NB4 (cell line): Measurements from ENCODE around the gene SYNJ1.

Experiments
- DNase-seq: peaks from one replicate; pipeline ENCODE4 v3.0.0; 2010; ENCODE audit warnings: low read depth
- H3K4me3 ChIP-seq: one replicate; pipeline ENCODE4 v1.5.1; 2011; ENCODE audit warnings: mild to moderate bottlenecking, low read depth, low read length, moderate library complexity
- CTCF ChIP-seq: IDR thresholded peaks from one replicate; pipeline ENCODE4 v1.5.1; 2012; ENCODE audit warnings: low read depth, low read length
- MAX ChIP-seq: IDR thresholded peaks from 2 replicates; pipeline ENCODE4 v1.6.1; 2011; ENCODE audit warnings: low read depth, low read length
- MYC ChIP-seq: IDR thresholded peaks from 2 replicates; pipeline ENCODE4 v1.6.1; 2011; ENCODE audit warnings: low read depth, low read length
- POLR2A ChIP-seq: IDR thresholded peaks from 2 replicates; pipeline ENCODE4 v1.6.1; 2011; ENCODE audit warnings: mild to moderate bottlenecking; ENCODE audit not compliant: insufficient read length; ENCODE audit errors: extremely low read depth

SYNJ1 gene

GRCh38 chr21:32770871-32771523, 43.2 kb upstream of the SYNJ1 start:
- peak overlapping the region; percentile 93 for H3K4me3 ChIP-seq
- peak; percentile 17; the same call in 1 of the 2 replicates for TF ChIP-seq MAX
- no peak for TF ChIP-seq MYC
- peak; percentile 76 for DNase-seq

GRCh38 chr21:32768530-32768929, 40.7 kb upstream of the SYNJ1 start:
- no peak for DNase-seq
- TF ChIP-seq MAX (no peak), CTCF (no peak), MYC (no peak), POLR2A (no peak)
- H3K4me3 ChIP-seq = peak overlapping the region; percentile 93

GRCh38 chr21:32765058-32765457, 37.2 kb upstream of the SYNJ1 start:
- TF ChIP-seq CTCF (no peak), MYC (no peak), POLR2A (no peak), MAX (no peak)
- H3K4me3 ChIP-seq = no peak overlapping the region
- DNase-seq = no peak

- H3K4me3 ChIP-seq = no peak overlapping the region
- TF ChIP-seq POLR2A (no peak), MAX (no peak), CTCF (no peak), MYC (no peak)
- DNase-seq = no peak
Measured at GRCh38 chr21:32764186-32764585, 36.4 kb upstream of the SYNJ1 start.

- DNase-seq = no peak
- TF ChIP-seq MAX (no peak), CTCF (no peak), MYC (no peak), POLR2A (no peak)
- H3K4me3 ChIP-seq = no peak overlapping the region
Measured at GRCh38 chr21:32757804-32758203, 30.0 kb upstream of the SYNJ1 start.

- DNase-seq = no peak
- H3K4me3 ChIP-seq = no peak overlapping the region
- TF ChIP-seq MAX (no peak), POLR2A (no peak), CTCF (no peak), MYC (no peak)
Measured at GRCh38 chr21:32756096-32756495, 28.3 kb upstream of the SYNJ1 start.
